Vein endothelial cell (primary cell): ENCODE measurements around the gene ATG4A. TPM values are rescaled to one million over a fixed set of nuclear protein-coding genes. Genes with fewer than 3 reads are reported as not detected.

Source experiments
- total RNA-seq: library from RNA; depleted of rRNA; stranded (reverse); fragments of >200 nt; gene quantifications from 2 replicates; pipeline ENCODE4 v1.2.3, GENCODE V29; 2012

The ATG4A gene, protein sequence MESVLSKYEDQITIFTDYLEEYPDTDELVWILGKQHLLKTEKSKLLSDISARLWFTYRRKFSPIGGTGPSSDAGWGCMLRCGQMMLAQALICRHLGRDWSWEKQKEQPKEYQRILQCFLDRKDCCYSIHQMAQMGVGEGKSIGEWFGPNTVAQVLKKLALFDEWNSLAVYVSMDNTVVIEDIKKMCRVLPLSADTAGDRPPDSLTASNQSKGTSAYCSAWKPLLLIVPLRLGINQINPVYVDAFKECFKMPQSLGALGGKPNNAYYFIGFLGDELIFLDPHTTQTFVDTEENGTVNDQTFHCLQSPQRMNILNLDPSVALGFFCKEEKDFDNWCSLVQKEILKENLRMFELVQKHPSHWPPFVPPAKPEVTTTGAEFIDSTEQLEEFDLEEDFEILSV
- total RNA-seq = 23.2 and 46.2 TPM in 2 replicates

DNA sequence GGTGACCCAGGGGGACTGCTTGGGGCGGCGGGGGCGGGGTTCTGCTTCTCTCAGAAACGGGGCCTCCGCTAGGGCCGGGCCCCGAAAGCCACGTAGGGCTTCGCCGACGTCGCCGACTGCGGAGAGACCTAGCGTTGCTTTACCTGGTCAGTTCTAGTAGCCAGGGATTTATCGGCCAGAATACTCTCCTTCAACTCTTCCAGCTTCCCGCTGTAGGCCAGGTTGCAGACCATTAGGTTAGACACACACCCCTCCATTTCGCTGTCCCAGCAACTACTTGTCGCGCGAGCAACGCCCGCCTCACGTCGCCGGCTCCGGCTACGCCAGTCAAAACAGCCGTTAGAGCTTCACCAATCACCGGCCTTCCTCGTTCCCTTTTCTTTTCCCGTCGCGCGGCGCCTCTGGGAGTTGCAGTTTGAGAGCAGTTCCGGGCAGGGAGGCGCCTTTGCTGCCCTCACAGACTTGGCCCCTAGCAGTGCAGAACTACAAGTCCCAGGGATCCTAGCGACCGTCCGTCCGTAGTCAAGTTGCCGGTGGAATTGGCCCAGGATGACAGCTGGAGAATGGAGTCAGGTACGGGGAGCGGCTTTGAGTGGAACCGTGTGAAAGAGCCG lies at the start of gene ATG4A, which contains the start of gene PSMD10:
TSS of gene ATG4A (plus strand) at position 515 of the 614 bp plus-strand sequence. CDS start at position 564, 49 bp downstream.
TSS of gene PSMD10 (minus strand) at position 279 of the 614 bp plus-strand sequence. CDS start at position 257, 22 bp downstream.

DNA sequence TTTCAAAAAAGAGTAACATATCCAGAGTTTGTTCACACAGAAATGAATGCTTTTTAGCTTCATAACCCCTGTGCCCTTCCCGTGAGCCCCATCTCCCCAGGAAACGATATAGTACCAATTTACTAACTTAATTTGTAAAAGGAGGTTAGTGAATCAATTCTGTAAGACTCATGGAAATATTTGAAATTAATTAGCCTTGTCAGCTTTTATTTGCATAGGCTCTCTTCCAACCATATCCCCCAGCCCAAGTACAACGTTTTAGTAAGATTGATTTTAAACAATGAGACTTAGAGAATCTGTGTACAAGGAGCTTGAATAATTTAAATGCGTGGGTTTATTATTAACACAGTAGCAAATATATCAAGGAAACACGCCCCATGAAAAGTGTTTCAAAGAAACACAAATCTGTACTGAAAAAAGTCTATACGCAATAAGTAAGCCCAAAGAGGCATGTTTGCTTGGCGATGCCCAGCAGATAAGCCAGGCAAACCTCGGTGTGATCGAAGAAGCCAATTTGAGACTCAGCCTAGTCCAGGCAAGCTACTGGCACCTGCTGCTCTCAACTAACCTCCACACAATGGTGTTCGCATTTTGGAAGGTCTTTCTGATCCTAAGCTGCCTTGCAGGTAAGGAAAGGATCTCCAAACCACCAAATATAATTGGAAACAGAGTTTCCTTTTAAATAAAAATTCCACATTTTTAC lies 46.9 kb upstream of the ATG4A start, which contains the start of gene VSIG1:
TSS of gene VSIG1 (plus strand) at position 512 of the 703 bp plus-strand sequence. CDS start at position 578, 66 bp downstream.

Other genes with a start within 250 kb of the ATG4A start
- gene TEX13B, start 109.4 kb upstream of the ATG4A start, total RNA-seq = not detected in 2 replicates
- gene VSIG1, start 46.7 kb upstream of the ATG4A start, total RNA-seq = 0.65 and 5.1 TPM in 2 replicates
- gene PSMD10, start 236 bp upstream of the ATG4A start, total RNA-seq = 98.3 and 108 TPM in 2 replicates